Stomach (tissue), 9 donors: ENCODE data around the gene OTUD5. TPM values are rescaled to one million over a fixed set of nuclear protein-coding genes. Genes with fewer than 3 reads are reported as not detected.
A peak's percentile ranks its signal among the peaks of the same experiment; 100 is the strongest.

Source experiments
- DNase-seq, 2 donors: peaks; one replicate each; pipeline versions ENCODE4 v3.0.0 to v3.0.0-alpha.2; 2013 to 2019
- H3K27ac ChIP-seq, 5 donors: fragments of 200-600 bp in 4 of 5; sonication (generic) in 4 of 5; one replicate each; pipeline ENCODE4 v1.5.1; 2013 to 2019; ENCODE audit warnings: mild to moderate bottlenecking in 1 of 5, moderate library complexity in 1 of 5
- H3K27me3 ChIP-seq, 3 donors: fragments of 200-600 bp; sonication (generic); one replicate each; pipeline ENCODE4 v1.5.1; 2017 to 2019; ENCODE audit warnings: mixed run types in 1 of 3
- H3K36me3 ChIP-seq, 4 donors: fragments of 200-600 bp; sonication (generic); 1 replicate in 3 of 4; 2 replicates in 1 of 4; pipeline ENCODE4 v1.5.1; 2016 to 2019
- H3K4me1 ChIP-seq, 4 donors: fragments of 200-600 bp; sonication (generic); one replicate each; pipeline ENCODE4 v1.5.1; 2016 to 2019
- H3K4me3 ChIP-seq, 4 donors: fragments of 200-600 bp; sonication (generic) in 3 of 4; one replicate each; pipeline ENCODE4 v1.5.1; 2016 to 2019; ENCODE audit warnings: mild to moderate bottlenecking in 1 of 4
- H3K9me3 ChIP-seq, 4 donors: fragments of 200-600 bp; sonication (generic); one replicate each; pipeline ENCODE4 v1.5.1; 2016 to 2019
- CTCF ChIP-seq, 7 experiments: fragments of 450-650 bp in 4 of 7; fragments of 200-600 bp in 3 of 7; sonication (generic) in 3 of 7; IDR thresholded peaks; one replicate each; pipeline ENCODE4 v1.5.1; 2016 to 2019; ENCODE audit warnings: antibody characterized with exemption in 7 of 7, control low read depth in 2 of 7, mild to moderate bottlenecking in 1 of 7
- EP300 ChIP-seq: sonication (generic); formaldehyde crosslinking; IDR thresholded peaks from one replicate; pipeline ENCODE4 v1.6.1; 2017; ENCODE audit warnings: antibody characterized with exemption
- POLR2A ChIP-seq, 4 donors: fragments of 450-650 bp; IDR thresholded peaks; one replicate each; pipeline ENCODE4 v1.6.1; 2016; ENCODE audit warnings: antibody characterized with exemption in 4 of 4, control low read depth in 2 of 4, mild to moderate bottlenecking in 1 of 4, moderate library complexity in 1 of 4
- POLR2AphosphoS5 ChIP-seq, 3 donors: sonication (generic); formaldehyde crosslinking; IDR thresholded peaks; one replicate each; pipeline ENCODE4 v1.6.1; 2016; ENCODE audit warnings: antibody characterized with exemption in 3 of 3
- WGBS, 5 donors: extraction: QIAGEN DNeasy Blood & Tissue Kit in 3 of 5; methylation state at CpG; one replicate each; pipeline versions ENCODE4 v1.1.5 to v1.1.7; 2013 to 2018; 5-methylcytosine and 5-hydroxymethylcytosine counted together
- intact Hi-C: fragments of 100-400 bp; cut with DNase I; formaldehyde crosslinking; loops from one replicate; pipeline ENCODE4 v1.15.1; 2023; ENCODE audit warnings: low total_unique reads
- polyA plus RNA-seq, 3 donors: library from polyadenylated mRNA; stranded (reverse); fragments of 200-250 nt; gene quantifications; one replicate each; pipeline ENCODE4 v1.2.3, GENCODE V29; 2013
- total RNA-seq, 5 donors: library from RNA; depleted of rRNA; stranded (reverse); fragments of >200 nt; gene quantifications; one replicate each; pipeline versions ENCODE4 v1.1.0 to v1.2.3, GENCODE V29; 2014 to 2016
- donor health status: healthy with polysubstance abuse.
- donor health status: Bipolar disorder and iron deficiency.
- donor health status: healthy.

OTUD5 gene
- total and polyA plus RNA-seq, 8 donors = 16.1 to 163 (median 22.8) TPM

- Histone ChIP-seq H3K4me1 (peaks cover 0 to 18% (median 15%) of the 10 kb centered on the region in 4 donors), H3K27me3 (no peaks in the 10 kb centered on the region), H3K36me3 (peaks cover 4 to 58% (median 55%) of the 10 kb centered on the region in 4 donors), H3K27ac (no peak overlapping the region), H3K4me3 (no peak overlapping the region), H3K9me3 (no peaks in the 10 kb centered on the region)
- DNase-seq = no peak
- intact Hi-C loops = no loop called here
- WGBS, 5 donors = 75 to 91% (median 81%) methylated on average over 2 of the region's 2 CpGs
- TF ChIP-seq POLR2AphosphoS5 (IDR thresholded peaks at IDR 0.05) = no peak
- no peak for TF ChIP-seq POLR2A (IDR thresholded peaks at IDR 0.05)
- no peak for TF ChIP-seq CTCF (IDR thresholded peaks at IDR 0.05)
- no peak for TF ChIP-seq EP300
These were observed 17.2 kb upstream of the OTUD5 start for GRCh38 chrX:48974574-48974973.

GRCh38 chrX:48974033-48974432 lies 16.6 kb upstream of the OTUD5 start:
- Histone ChIP-seq H3K4me3 (no peak overlapping the region), H3K27ac (no peak overlapping the region), H3K36me3 (peaks cover 4 to 56% (median 53%) of the 10 kb centered on the region in 4 donors), H3K9me3 (no peaks in the 10 kb centered on the region), H3K4me1 (peaks cover 0 to 18% (median 15%) of the 10 kb centered on the region in 4 donors), H3K27me3 (no peaks in the 10 kb centered on the region)
- 73 to 97% (median 86%) methylated on average over 3 of the region's 3 CpGs for WGBS, 5 donors
- intact Hi-C loops = no loop called here
- no peak for DNase-seq
- TF ChIP-seq CTCF (IDR thresholded peaks at IDR 0.05) = no peak
- no peak for TF ChIP-seq EP300
- TF ChIP-seq POLR2A (IDR thresholded peaks at IDR 0.05) = no peak
- TF ChIP-seq POLR2AphosphoS5 (IDR thresholded peaks at IDR 0.05) = no peak

GRCh38 chrX:48972220-48973164 lies 15.1 kb upstream of the OTUD5 start:
- H3K27me3 ChIP-seq = no peaks in the 10 kb centered on the region
- peak overlapping the region; percentile 36 to 43 (median 36) for H3K4me3 ChIP-seq
- TF ChIP-seq CTCF (IDR thresholded peaks at IDR 0.05) (peak in 5 of 7 experiments; percentile 16 to 41 (median 26)), POLR2AphosphoS5 (IDR thresholded peaks at IDR 0.05) (no peak)
- intact Hi-C loops = no loop called here
- H3K9me3 ChIP-seq = no peaks in the 10 kb centered on the region
- peak overlapping the region; percentile 14 to 71 (median 48) for H3K27ac ChIP-seq
- H3K4me1 ChIP-seq = peaks cover 0 to 18% (median 15%) of the 10 kb centered on the region in 4 donors
- WGBS, 5 donors = 19 to 43% (median 34%) methylated on average over 6 to 13 of the region's 13 CpGs
- peak; percentile 40 to 68 for DNase-seq
- H3K36me3 ChIP-seq = peaks cover 0 to 41% (median 40%) of the 10 kb centered on the region in 4 donors

GRCh38 chrX:48971249-48972219 lies 14.1 kb upstream of the OTUD5 start, which contains the start of gene KCND1:
Gene KCND1, minus strand, starts transcription at chrX:48971844. Its CDS starts 1,573 bp downstream, at chrX:48970271.
- peaks cover 0 to 32% (median 31%) of the 10 kb centered on the region in 4 donors for H3K36me3 ChIP-seq
- H3K27ac ChIP-seq = peak within 1 kb of the TSS; percentile 14 to 71 (median 48)
- no peaks in the 10 kb centered on the region for H3K9me3 ChIP-seq
- H3K4me3 ChIP-seq = peak within 1 kb of the TSS; percentile 36 to 43 (median 36)
- peaks cover 0 to 18% (median 15%) of the 10 kb centered on the region in 4 donors for H3K4me1 ChIP-seq
- TF ChIP-seq EP300 = no peak
- no peak for TF ChIP-seq POLR2A (IDR thresholded peaks at IDR 0.05)
- 0 to 26% (median 3%) methylated on average over 5 to 28 of the region's 28 CpGs for WGBS, 5 donors
- intact Hi-C loops = no loop called here
- H3K27me3 ChIP-seq = no peaks in the 10 kb centered on the region
- peak; percentile 29 to 81 for DNase-seq
